ENCODE results near the gene UBTF.

UBTF gene

GRCh38 chr17:44213403-44214229, 5.9 kb downstream of the UBTF start:
- DNase-seq = no peak

GRCh38 chr17:44212507-44213402, 6.7 kb downstream of the UBTF start:
- DNase-seq = peak; percentile 18

- DNase-seq = no peak
These were observed 7.9 kb downstream of the UBTF start for GRCh38 chr17:44211281-44212265.

GRCh38 chr17:44210342-44211192, 8.9 kb downstream of the UBTF start:
- DNase-seq = peak; percentile 75

- DNase-seq = no peak
These were observed 9.6 kb downstream of the UBTF start for GRCh38 chr17:44209786-44210341.

GRCh38 chr17:44207743-44208142, 11.7 kb downstream of the UBTF start:
- no peak for DNase-seq

- no peak for DNase-seq
These were observed 12.2 kb downstream of the UBTF start for GRCh38 chr17:44207319-44207718.

GRCh38 chr17:44206825-44207155, 12.7 kb downstream of the UBTF start:
- DNase-seq = no peak

GRCh38 chr17:44205962-44206824, 13.3 kb downstream of the UBTF start:
- no peak for DNase-seq

- DNase-seq = no peak
These were observed 15.0 kb downstream of the UBTF start for GRCh38 chr17:44204441-44204882.

- peak; percentile 27 for DNase-seq
These were observed 15.6 kb downstream of the UBTF start for GRCh38 chr17:44203731-44204440.

GRCh38 chr17:44202756-44203155, 16.7 kb downstream of the UBTF start:
- no peak for DNase-seq

GRCh38 chr17:44200478-44201155, 18.9 kb downstream of the UBTF start:
- DNase-seq = no peak

GRCh38 chr17:44199553-44200477, 19.7 kb downstream of the UBTF start, which contains the start of gene ATXN7L3:
Gene ATXN7L3 (minus strand): TSS chr17:44199884. CDS start chr17:44198070, 1,814 bp downstream.
- DNase-seq = peak; percentile 93

GRCh38 chr17:44198721-44199552, 20.5 kb downstream of the UBTF start:
- DNase-seq = no peak

GRCh38 chr17:44197980-44198720, 21.3 kb downstream of the UBTF start:
- DNase-seq = no peak
